H1 (cell line): ENCODE results near the gene BBC3.

Source experiments
- CTCF ChIP-seq, 3 experiments: IDR thresholded peaks; 1 replicate in 2 of 3; 2 replicates in 1 of 3; pipeline versions ENCODE4 v1.5.1 to v1.6.1; 2011; ENCODE audit warnings: low read length in 3 of 3, mild to moderate bottlenecking in 3 of 3, inconsistent platforms in 2 of 3, low read depth in 1 of 3, moderate library complexity in 1 of 3; ENCODE audit not compliant: insufficient read depth in 1 of 3; ENCODE audit errors: control extremely low read depth in 1 of 3
- FOSL1 ChIP-seq: IDR thresholded peaks from 2 replicates; pipeline ENCODE4 v1.6.1; 2011; ENCODE audit warnings: mild to moderate bottlenecking, low read depth, low read length, moderate library complexity; ENCODE audit not compliant: insufficient read depth
- POLR2A ChIP-seq, 2 experiments: IDR thresholded peaks; 1 replicate in 1 of 2; 2 replicates in 1 of 2; pipeline ENCODE4 v1.6.1; 2011; ENCODE audit warnings: low read depth in 2 of 2, low read length in 2 of 2, mild to moderate bottlenecking in 2 of 2; ENCODE audit errors: control extremely low read depth in 1 of 2

DNA sequence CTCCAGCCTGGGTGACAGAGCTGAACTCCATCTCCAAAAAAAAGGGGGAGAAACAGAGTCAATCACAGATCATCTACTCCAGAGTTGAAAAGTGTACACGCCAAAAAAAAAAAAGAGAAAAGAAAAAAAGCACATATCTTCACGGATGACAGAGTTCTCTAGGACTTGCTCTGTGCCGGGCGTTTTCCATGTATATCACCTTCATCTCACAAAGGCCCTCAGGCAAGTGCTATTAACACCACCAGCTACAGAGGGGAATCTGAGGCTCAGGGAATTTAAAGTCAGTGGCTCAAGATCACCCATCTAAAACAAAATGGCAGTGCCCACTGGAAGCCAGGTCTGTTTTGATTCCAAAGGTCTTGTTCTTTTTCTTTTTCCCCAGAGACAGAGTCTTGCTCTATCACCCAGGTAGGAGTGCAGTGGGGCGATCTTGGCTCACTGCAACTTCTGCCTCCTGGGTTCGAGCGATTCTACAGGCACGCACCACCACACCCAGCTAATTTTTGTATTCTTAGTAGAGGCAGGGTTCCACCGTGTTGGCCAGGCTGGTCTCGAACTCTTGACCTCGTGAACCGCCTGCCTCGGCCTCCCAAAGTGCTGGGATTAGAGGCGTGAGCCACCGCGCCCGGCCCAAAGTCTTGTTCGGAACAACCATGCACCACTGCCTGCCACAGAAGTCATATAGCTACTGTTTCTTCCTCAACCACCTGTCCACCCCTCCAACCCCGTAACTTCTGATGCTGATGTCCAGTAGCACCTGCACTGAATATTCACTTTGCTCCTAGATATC is 58.1 kb downstream of the BBC3 start:
- TF ChIP-seq FOSL1 (no peak), CTCF (IDR thresholded peaks at IDR 0.05; ENCODE audit: control extremely low read depth in 1 of 3, insufficient read depth in 1 of 3, low read depth in 1 of 3, low read length in 3 of 3) (no peak), POLR2A (IDR thresholded peaks at IDR 0.05; ENCODE audit: control extremely low read depth in 1 of 2, low read depth in 2 of 2, low read length in 2 of 2) (no peak)
